Measurements from ENCODE around the gene VWCE.
"Not testable (repeated sequence)": the region's sequence is repeated elsewhere in the genome, so short reads cannot be mapped to it uniquely, and the experiment has no call there.

Gene VWCE

DNA sequence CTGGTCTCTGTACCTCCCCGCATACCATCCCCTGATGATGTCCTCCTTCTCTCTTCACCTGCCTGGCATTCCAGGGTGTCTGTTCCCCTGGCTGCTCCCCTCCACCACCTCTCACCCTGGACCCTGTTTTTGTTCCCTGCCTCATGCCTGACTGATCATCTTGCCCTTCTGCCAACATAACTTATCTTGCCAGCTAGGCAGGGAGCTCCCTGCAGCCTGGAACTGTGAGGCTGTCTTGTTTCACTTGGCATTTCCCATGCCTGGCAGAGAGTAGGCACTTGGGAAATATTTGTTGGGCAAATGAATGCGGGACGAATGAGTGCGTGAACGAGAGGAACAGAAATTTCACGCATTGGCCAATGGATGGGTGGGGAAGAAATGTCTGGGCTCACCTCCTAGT, 65.7 kb downstream of the VWCE start:
- not testable (repeated sequence) for H3K79me2 ChIP-seq (ENCODE audit: control insufficient read depth, low read length); H3K27ac ChIP-seq (ENCODE audit: low read depth, low read length); H4K20me1 ChIP-seq (ENCODE audit: control insufficient read depth, insufficient read depth, low read depth, low read length); H3F3A ChIP-seq (ENCODE audit: control insufficient read depth, insufficient read depth); H3K4me1 ChIP-seq (ENCODE audit: control insufficient read depth, low read length); H3K9me2 ChIP-seq (replicated peaks; ENCODE audit: control insufficient read depth, low read length); H3K36me3 ChIP-seq (ENCODE audit: control insufficient read depth, low read length); H3K9me3 ChIP-seq (ENCODE audit: control insufficient read depth, insufficient read depth, low read length); H3K4me3 ChIP-seq (ENCODE audit: low read length); H3K27me3 ChIP-seq (ENCODE audit: control insufficient read depth, low read length); H3K4me2 ChIP-seq (ENCODE audit: low read length)

DNA sequence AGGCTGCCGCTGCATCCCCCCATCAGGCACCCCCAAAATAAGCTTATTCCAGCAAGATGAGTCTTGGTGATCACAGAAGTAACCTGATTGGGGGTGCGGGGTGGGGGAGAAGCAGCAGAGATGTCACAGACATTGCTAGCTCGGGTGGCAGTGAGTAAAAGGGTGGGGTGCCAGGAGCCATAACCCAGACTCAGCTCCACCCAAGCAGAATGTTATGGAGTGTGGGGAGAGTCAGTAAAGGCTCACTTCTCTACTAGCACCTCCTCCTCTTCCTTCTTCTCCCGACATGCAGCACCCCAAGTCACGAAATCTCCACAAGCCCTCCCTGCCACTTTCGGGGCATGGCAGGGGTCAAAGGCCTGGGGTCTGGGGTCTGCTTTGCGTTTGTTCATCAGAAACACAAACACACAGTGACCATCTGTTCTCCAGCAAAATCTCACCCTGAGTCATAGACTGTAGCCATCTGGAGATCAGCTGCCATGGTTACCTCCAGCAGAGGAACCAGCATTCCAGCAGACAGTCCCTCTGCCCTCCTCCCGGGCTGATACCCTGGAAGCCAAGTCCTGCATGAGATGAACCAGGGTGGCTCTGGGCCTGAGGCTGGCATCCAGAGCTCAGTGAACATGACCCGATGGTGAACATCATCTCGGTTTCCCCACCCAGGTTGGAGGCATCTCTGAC, 68.5 kb downstream of the VWCE start:
- H3F3A ChIP-seq (ENCODE audit: control insufficient read depth, insufficient read depth); H3K36me3 ChIP-seq (ENCODE audit: control insufficient read depth, low read length); H3K4me3 ChIP-seq (ENCODE audit: low read length); H3K27ac ChIP-seq (ENCODE audit: low read depth, low read length); H3K79me2 ChIP-seq (ENCODE audit: control insufficient read depth, low read length); H3K4me2 ChIP-seq (ENCODE audit: low read length); H3K9me3 ChIP-seq (ENCODE audit: control insufficient read depth, insufficient read depth, low read length); H3K9me2 ChIP-seq (replicated peaks; ENCODE audit: control insufficient read depth, low read length); H3K4me1 ChIP-seq (ENCODE audit: control insufficient read depth, low read length); H4K20me1 ChIP-seq (ENCODE audit: control insufficient read depth, insufficient read depth, low read depth, low read length); H3K27me3 ChIP-seq (ENCODE audit: control insufficient read depth, low read length): not testable (repeated sequence)

DNA sequence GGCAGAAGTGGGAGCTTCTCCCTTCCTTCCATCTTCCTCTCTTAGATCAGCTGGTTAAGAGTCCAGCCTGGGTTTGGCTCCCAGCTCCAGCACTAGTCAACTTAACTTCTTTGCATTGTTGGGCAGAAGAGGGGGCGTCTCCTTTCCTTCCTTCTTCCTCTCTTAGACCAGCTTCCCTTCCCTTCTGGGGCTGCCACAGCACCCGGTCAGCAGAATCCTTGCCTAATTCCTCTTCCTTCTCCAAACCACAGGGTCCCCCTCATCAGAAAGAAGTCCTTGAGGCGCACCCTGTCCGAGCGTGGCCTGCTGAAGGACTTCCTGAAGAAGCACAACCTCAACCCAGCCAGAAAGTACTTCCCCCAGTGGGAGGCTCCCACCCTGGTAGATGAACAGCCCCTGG, 72.4 kb downstream of the VWCE start:
- not testable (repeated sequence) for H3K4me2 ChIP-seq (ENCODE audit: low read length); H3K36me3 ChIP-seq (ENCODE audit: control insufficient read depth, low read length); H3K27me3 ChIP-seq (ENCODE audit: control insufficient read depth, low read length); H3K4me1 ChIP-seq (ENCODE audit: control insufficient read depth, low read length); H3K9me2 ChIP-seq (replicated peaks; ENCODE audit: control insufficient read depth, low read length); H3K27ac ChIP-seq (ENCODE audit: low read depth, low read length); H3K4me3 ChIP-seq (ENCODE audit: low read length); H3K9me3 ChIP-seq (ENCODE audit: control insufficient read depth, insufficient read depth, low read length); H3F3A ChIP-seq (ENCODE audit: control insufficient read depth, insufficient read depth); H4K20me1 ChIP-seq (ENCODE audit: control insufficient read depth, insufficient read depth, low read depth, low read length); H3K79me2 ChIP-seq (ENCODE audit: control insufficient read depth, low read length)

DNA sequence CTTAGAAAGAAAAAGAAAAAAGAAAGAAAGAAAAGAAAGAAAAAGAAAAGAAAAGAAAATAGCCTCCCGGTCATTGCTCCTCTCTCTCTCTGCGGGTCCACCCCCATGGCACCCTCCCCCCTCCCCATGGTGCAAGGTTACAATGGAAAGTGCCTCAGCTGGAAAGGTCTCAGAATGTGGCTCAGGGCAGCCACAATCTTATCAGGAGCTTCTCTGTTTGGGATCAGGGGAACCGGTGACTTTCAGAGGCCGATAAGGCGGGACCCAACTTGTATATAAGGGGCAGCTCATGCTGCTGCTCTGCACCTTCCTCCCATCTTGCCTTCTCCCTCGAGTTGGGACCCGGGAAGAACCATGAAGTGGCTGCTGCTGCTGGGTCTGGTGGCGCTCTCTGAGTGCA, 73.1 kb downstream of the VWCE start, which contains the start of gene PGA4:
TSS of gene PGA4 (plus strand) at position 301 of the 400 bp plus-strand sequence. CDS start at position 355, 54 bp downstream.
- H3K79me2 ChIP-seq (ENCODE audit: control insufficient read depth, low read length); H4K20me1 ChIP-seq (ENCODE audit: control insufficient read depth, insufficient read depth, low read depth, low read length); H3K9me3 ChIP-seq (ENCODE audit: control insufficient read depth, insufficient read depth, low read length); H3K27me3 ChIP-seq (ENCODE audit: control insufficient read depth, low read length); H3K4me3 ChIP-seq (ENCODE audit: low read length); H3K4me2 ChIP-seq (ENCODE audit: low read length); H3K4me1 ChIP-seq (ENCODE audit: control insufficient read depth, low read length); H3K9me2 ChIP-seq (replicated peaks; ENCODE audit: control insufficient read depth, low read length); H3K27ac ChIP-seq (ENCODE audit: low read depth, low read length); H3F3A ChIP-seq (ENCODE audit: control insufficient read depth, insufficient read depth); H3K36me3 ChIP-seq (ENCODE audit: control insufficient read depth, low read length): not testable (repeated sequence)

DNA sequence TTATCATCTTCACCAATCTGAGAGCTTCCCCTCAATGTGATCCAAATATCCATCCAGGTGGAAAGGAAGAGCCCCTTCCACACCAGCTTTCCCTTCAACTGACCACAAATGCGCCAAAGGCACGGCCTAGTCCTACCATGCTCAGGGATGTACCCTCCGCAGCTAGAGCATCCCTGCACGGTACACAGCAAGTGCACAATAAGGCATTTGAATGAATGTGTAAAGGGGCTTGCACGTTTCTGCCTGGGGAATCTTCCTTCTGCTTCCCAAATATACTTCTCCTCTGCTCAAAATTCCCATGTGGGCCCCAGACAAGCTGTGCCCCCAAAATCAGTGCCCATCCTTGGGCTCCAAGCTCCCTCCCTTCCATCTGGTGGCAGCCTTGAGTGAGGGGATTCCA, 76.1 kb downstream of the VWCE start:
- H3K36me3 ChIP-seq (ENCODE audit: control insufficient read depth, low read length); H3K27ac ChIP-seq (ENCODE audit: low read depth, low read length); H3K4me3 ChIP-seq (ENCODE audit: low read length); H3K79me2 ChIP-seq (ENCODE audit: control insufficient read depth, low read length); H4K20me1 ChIP-seq (ENCODE audit: control insufficient read depth, insufficient read depth, low read depth, low read length); H3K4me2 ChIP-seq (ENCODE audit: low read length); H3F3A ChIP-seq (ENCODE audit: control insufficient read depth, insufficient read depth); H3K9me3 ChIP-seq (ENCODE audit: control insufficient read depth, insufficient read depth, low read length); H3K9me2 ChIP-seq (replicated peaks; ENCODE audit: control insufficient read depth, low read length); H3K27me3 ChIP-seq (ENCODE audit: control insufficient read depth, low read length); H3K4me1 ChIP-seq (ENCODE audit: control insufficient read depth, low read length): not testable (repeated sequence)

DNA sequence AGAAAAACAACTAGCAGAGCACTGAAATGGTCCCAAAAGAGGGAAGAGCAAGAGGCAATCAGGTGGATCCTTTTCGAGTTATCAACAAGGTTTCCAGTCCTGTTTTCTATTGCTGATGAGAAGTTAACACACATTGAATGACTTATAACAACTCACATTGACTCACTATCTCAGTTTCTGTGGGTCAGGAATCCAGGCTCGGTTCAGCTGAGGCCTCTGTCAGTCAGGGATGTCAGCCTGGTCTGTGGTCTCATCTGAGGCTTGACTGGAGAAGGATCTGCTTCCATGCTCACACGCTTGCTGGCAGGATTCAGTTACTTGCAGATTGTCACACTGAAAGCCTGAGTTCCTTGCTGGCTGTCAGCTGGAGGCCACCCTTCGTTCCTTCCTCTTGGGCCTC, 76.8 kb downstream of the VWCE start:
- not testable (repeated sequence) for H3K36me3 ChIP-seq (ENCODE audit: control insufficient read depth, low read length); H4K20me1 ChIP-seq (ENCODE audit: control insufficient read depth, insufficient read depth, low read depth, low read length)

DNA sequence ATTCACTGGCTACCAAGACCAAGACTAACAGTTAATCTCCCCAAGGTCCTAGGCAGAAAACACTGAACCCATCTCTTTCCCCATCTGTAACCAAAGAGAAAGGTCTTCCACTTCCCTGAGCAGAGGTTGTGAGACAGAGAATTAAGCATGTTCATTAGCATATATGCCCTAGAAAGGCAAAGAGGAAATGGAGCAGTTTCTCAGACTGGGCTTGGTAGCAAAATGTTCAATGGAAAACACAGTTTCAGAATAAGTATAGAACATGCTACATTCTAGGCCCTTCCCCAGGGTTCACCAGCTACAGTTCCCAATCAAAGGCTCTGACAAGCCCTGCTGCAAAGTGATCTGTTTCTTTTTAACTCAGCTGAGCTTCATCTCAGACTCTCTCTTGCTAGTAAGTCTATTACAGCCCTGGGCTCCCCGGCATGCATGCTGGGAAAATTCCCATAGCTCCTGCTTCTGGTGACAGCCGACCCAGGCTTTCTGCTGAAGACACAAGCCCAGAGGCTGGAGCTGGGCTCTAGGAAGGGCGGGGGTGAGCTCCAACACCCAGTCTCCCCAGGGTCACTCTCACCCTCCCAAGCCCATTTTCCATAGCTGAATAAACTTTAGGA, 81.3 kb downstream of the VWCE start:
- H3K9me2 ChIP-seq (replicated peaks; ENCODE audit: control insufficient read depth, low read length); H3K36me3 ChIP-seq (ENCODE audit: control insufficient read depth, low read length); H3K4me2 ChIP-seq (ENCODE audit: low read length); H3K27me3 ChIP-seq (ENCODE audit: control insufficient read depth, low read length); H3K27ac ChIP-seq (ENCODE audit: low read depth, low read length); H3K9me3 ChIP-seq (ENCODE audit: control insufficient read depth, insufficient read depth, low read length); H3K4me3 ChIP-seq (ENCODE audit: low read length); H3K79me2 ChIP-seq (ENCODE audit: control insufficient read depth, low read length); H4K20me1 ChIP-seq (ENCODE audit: control insufficient read depth, insufficient read depth, low read depth, low read length); H3K4me1 ChIP-seq (ENCODE audit: control insufficient read depth, low read length); H3F3A ChIP-seq (ENCODE audit: control insufficient read depth, insufficient read depth): not testable (repeated sequence)

More for the DNA sequence above, 76.8 kb downstream of the VWCE start:
- H3K4me1 ChIP-seq (ENCODE audit: control insufficient read depth, low read length); H3K27me3 ChIP-seq (ENCODE audit: control insufficient read depth, low read length); H3K4me3 ChIP-seq (ENCODE audit: low read length); H3K4me2 ChIP-seq (ENCODE audit: low read length); H3K9me3 ChIP-seq (ENCODE audit: control insufficient read depth, insufficient read depth, low read length); H3F3A ChIP-seq (ENCODE audit: control insufficient read depth, insufficient read depth); H3K79me2 ChIP-seq (ENCODE audit: control insufficient read depth, low read length); H3K9me2 ChIP-seq (replicated peaks; ENCODE audit: control insufficient read depth, low read length); H3K27ac ChIP-seq (ENCODE audit: low read depth, low read length): not testable (repeated sequence)

DNA sequence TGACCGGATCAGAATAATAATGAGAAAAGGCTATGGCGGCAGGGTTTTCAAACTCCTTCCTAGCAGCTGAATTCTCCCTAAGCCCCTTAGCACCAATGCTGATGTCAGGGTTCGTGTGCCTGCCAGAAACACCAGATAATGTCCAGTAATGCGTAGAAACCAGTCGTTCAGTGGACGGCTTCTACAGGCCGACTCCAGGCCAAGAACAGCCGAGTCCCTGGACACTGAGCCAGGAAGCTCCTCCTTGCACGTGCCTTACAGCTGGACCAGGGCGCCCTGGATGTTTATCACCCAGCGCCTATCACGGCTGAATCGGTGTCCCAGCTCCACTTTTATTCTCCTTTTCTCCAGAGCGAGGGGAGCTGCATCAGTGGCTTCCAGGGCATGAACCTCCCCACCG, 82.9 kb downstream of the VWCE start:
- H3F3A ChIP-seq (ENCODE audit: control insufficient read depth, insufficient read depth); H3K27me3 ChIP-seq (ENCODE audit: control insufficient read depth, low read length); H3K4me1 ChIP-seq (ENCODE audit: control insufficient read depth, low read length); H3K4me2 ChIP-seq (ENCODE audit: low read length); H3K4me3 ChIP-seq (ENCODE audit: low read length); H4K20me1 ChIP-seq (ENCODE audit: control insufficient read depth, insufficient read depth, low read depth, low read length); H3K36me3 ChIP-seq (ENCODE audit: control insufficient read depth, low read length); H3K79me2 ChIP-seq (ENCODE audit: control insufficient read depth, low read length); H3K9me3 ChIP-seq (ENCODE audit: control insufficient read depth, insufficient read depth, low read length); H3K9me2 ChIP-seq (replicated peaks; ENCODE audit: control insufficient read depth, low read length); H3K27ac ChIP-seq (ENCODE audit: low read depth, low read length): not testable (repeated sequence)
